H1 (cell line): Measurements from ENCODE around the gene ITPKC. TPM values are rescaled to one million over a fixed set of nuclear protein-coding genes. Genes with fewer than 3 reads are reported as not detected.

Experiments
- CTCF ChIA-PET: fragments of 300-600 bp; sonication (Branson Sonifier 250); formaldehyde crosslinking; loops from one replicate; lab custom pipeline; 2021; ENCODE audit not compliant: partially characterized antibody; lab: Charles Lee
- POLR2A ChIA-PET: fragments of 300-600 bp; sonication (Branson Sonifier 250); formaldehyde crosslinking; loops from one replicate; lab custom pipeline; 2021; ENCODE audit warnings: inconsistent platforms; ENCODE audit not compliant: partially characterized antibody; lab: Charles Lee
- DNase-seq, 2 experiments: peaks; one replicate each; pipeline versions ENCODE4 v3.0.0 to v3.0.0-alpha.2; 2010 to 2022; ENCODE audit warnings: low spot score in 2 of 2, low read depth in 1 of 2, mixed read lengths in 1 of 2
- FAIRE-seq: peaks from 2 replicates; lab custom pipeline; 2011; peaks lifted over from hg19 to GRCh38; lab: Jason Lieb, UNC
- H2AFZ ChIP-seq: 2 replicates; pipeline ENCODE4 v1.8.1; 2012; ENCODE audit warnings: low read length, inconsistent platforms
- H2AK5ac ChIP-seq: 2 replicates; pipeline ENCODE4 v1.6.1; 2013; ENCODE audit warnings: low read depth, low read length
- H2BK120ac ChIP-seq: replicated peaks from 2 replicates; pipeline ENCODE3; 2013; ENCODE audit warnings: low read depth, low read length, inconsistent platforms
- H2BK12ac ChIP-seq: 2 replicates; pipeline ENCODE4 v1.6.1; 2013; ENCODE audit warnings: low read depth, low read length
- H2BK15ac ChIP-seq: 2 replicates; pipeline ENCODE4 v1.6.1; 2013; ENCODE audit warnings: low read length
- H2BK20ac ChIP-seq: 2 replicates; pipeline ENCODE4 v1.6.1; 2013; ENCODE audit warnings: low read length
- H2BK5ac ChIP-seq: 2 replicates; pipeline ENCODE4 v1.6.1; 2013; ENCODE audit warnings: low read depth, low read length
- H3K14ac ChIP-seq: 2 replicates; pipeline ENCODE4 v1.6.1; 2013; ENCODE audit warnings: inconsistent platforms; ENCODE audit not compliant: insufficient read length
- H3K18ac ChIP-seq: 2 replicates; pipeline ENCODE4 v1.6.1; 2013; ENCODE audit warnings: low read length; ENCODE audit errors: extremely low read depth
- H3K23ac ChIP-seq: 2 replicates; pipeline ENCODE4 v1.6.1; 2013; ENCODE audit warnings: inconsistent platforms; ENCODE audit not compliant: insufficient read length
- H3K23me2 ChIP-seq: 2 replicates; pipeline ENCODE4 v1.6.1; 2013; ENCODE audit warnings: low read depth, low read length
- H3K27ac ChIP-seq: 2 replicates; pipeline ENCODE4 v1.6.1; 2011; ENCODE audit warnings: low read depth, low read length, inconsistent platforms
- H3K27me3 ChIP-seq, 4 experiments: replicated peaks in 1 of 4; 1 replicate in 1 of 4; 2 replicates in 3 of 4; pipeline versions ENCODE4 v1.6.1 to v1.8.1; 2011 to 2013; ENCODE audit warnings: low read length in 3 of 4, mild to moderate bottlenecking in 3 of 4, inconsistent platforms in 2 of 4, mixed read lengths in 2 of 4, moderate library complexity in 1 of 4; ENCODE audit not compliant: control insufficient read depth in 3 of 4, insufficient read depth in 3 of 4; ENCODE audit errors: extremely low read depth in 1 of 4
- H3K36me3 ChIP-seq, 4 experiments: 2 replicates each; pipeline versions ENCODE4 v1.6.1 to v1.8.1; 2011 to 2013; ENCODE audit warnings: mild to moderate bottlenecking in 4 of 4, low read length in 3 of 4, moderate library complexity in 2 of 4, control low read depth in 1 of 4, inconsistent platforms in 1 of 4; ENCODE audit not compliant: insufficient read depth in 4 of 4, control insufficient read depth in 2 of 4
- H3K4ac ChIP-seq: replicated peaks from 2 replicates; pipeline ENCODE3; 2013; ENCODE audit warnings: low read length, low read depth, mixed read lengths, inconsistent platforms; ENCODE audit not compliant: insufficient read length
- H3K4me1 ChIP-seq, 4 experiments: replicated peaks in 1 of 4; 1 replicate in 1 of 4; 2 replicates in 3 of 4; pipeline versions ENCODE4 v1.6.1 to v1.8.1; 2011 to 2013; ENCODE audit warnings: low read length in 3 of 4, inconsistent platforms in 2 of 4, mixed read lengths in 1 of 4; ENCODE audit not compliant: insufficient read depth in 4 of 4, control insufficient read depth in 3 of 4
- H3K4me2 ChIP-seq, 2 experiments: 2 replicates each; pipeline versions ENCODE4 v1.6.1 to v1.8.1; 2011 to 2013; ENCODE audit warnings: low read depth in 2 of 2, low read length in 2 of 2, control low read depth in 1 of 2, inconsistent platforms in 1 of 2, mild to moderate bottlenecking in 1 of 2; ENCODE audit not compliant: insufficient read depth in 1 of 2
- H3K4me3 ChIP-seq, 4 experiments: fragments of 200-600, 300-600 bp in 1 of 4; sonication (generic), shearing (Covaris generic), sonication (Bioruptor Twin) in 1 of 4; 2 replicates each; pipeline versions ENCODE4 v1.5.1 to v1.8.1; 2011 to 2016; ENCODE audit warnings: low read length in 4 of 4, low read depth in 3 of 4, control low read depth in 2 of 4, inconsistent platforms in 2 of 4, mild to moderate bottlenecking in 2 of 4, mixed read lengths in 1 of 4, moderate library complexity in 1 of 4; ENCODE audit not compliant: insufficient read depth in 2 of 4; ENCODE audit errors: extremely low read depth in 1 of 4
- H3K56ac ChIP-seq: replicated peaks from 2 replicates; pipeline ENCODE3; 2013; ENCODE audit warnings: low read depth, mild to moderate bottlenecking, mixed read lengths, low read length, inconsistent platforms; ENCODE audit not compliant: insufficient read length
- H3K79me1 ChIP-seq: 2 replicates; pipeline ENCODE4 v1.6.1; 2013; ENCODE audit warnings: low read depth, low read length, control low read depth
- H3K79me2 ChIP-seq, 2 experiments: 2 replicates each; pipeline versions ENCODE4 v1.6.1 to v1.8.1; 2012 to 2013; ENCODE audit warnings: low read length in 2 of 2, mild to moderate bottlenecking in 2 of 2, inconsistent platforms in 1 of 2; ENCODE audit not compliant: insufficient read depth in 2 of 2, control insufficient read depth in 1 of 2
- H3K9ac ChIP-seq, 4 experiments: replicated peaks in 1 of 4; 1 replicate in 1 of 4; 2 replicates in 3 of 4; pipeline versions ENCODE4 v1.6.1 to v1.8.1; 2011 to 2013; ENCODE audit warnings: low read depth in 3 of 4, low read length in 3 of 4, control low read depth in 2 of 4, mild to moderate bottlenecking in 2 of 4, moderate library complexity in 2 of 4, inconsistent platforms in 1 of 4; ENCODE audit errors: extremely low read depth in 1 of 4
- H3K9me3 ChIP-seq, 2 experiments: 2 replicates each; pipeline versions ENCODE4 v1.6.1 to v1.8.1; 2012 to 2013; ENCODE audit warnings: mild to moderate bottlenecking in 2 of 2, moderate library complexity in 2 of 2, control low read depth in 1 of 2, inconsistent platforms in 1 of 2, low read depth in 1 of 2, low read length in 1 of 2, mixed read lengths in 1 of 2; ENCODE audit not compliant: insufficient read depth in 2 of 2
- H4K20me1 ChIP-seq, 2 experiments: replicated peaks in 1 of 2; 2 replicates each; pipeline versions ENCODE3 to v1.8.1; 2011 to 2013; ENCODE audit warnings: inconsistent platforms in 2 of 2, low read length in 2 of 2, mild to moderate bottlenecking in 1 of 2; ENCODE audit not compliant: insufficient read depth in 2 of 2, control insufficient read depth in 1 of 2
- H4K5ac ChIP-seq: 2 replicates; pipeline ENCODE4 v1.6.1; 2013; ENCODE audit warnings: low read length, low read depth, mixed read lengths, inconsistent platforms; ENCODE audit not compliant: insufficient read length
- H4K8ac ChIP-seq: 2 replicates; pipeline ENCODE4 v1.8.0; 2013; ENCODE audit warnings: mild to moderate bottlenecking, moderate library complexity, low read length, inconsistent platforms; ENCODE audit not compliant: insufficient read depth; ENCODE audit errors: extremely low read depth
- H4K91ac ChIP-seq: replicated peaks from 2 replicates; pipeline ENCODE3; 2013; ENCODE audit warnings: low read length, mixed read lengths, inconsistent platforms; ENCODE audit not compliant: insufficient read length
- RNF2 ChIP-seq: fragments of 200-900, 300-1000 bp; sonication (generic); IDR thresholded peaks from 2 replicates; pipeline ENCODE4 v1.7.1; 2016; ENCODE audit warnings: borderline replicate concordance, low read depth, mild to moderate bottlenecking, antibody characterized with exemption, low read length; ENCODE audit not compliant: poor library complexity, severe bottlenecking; ENCODE audit errors: missing control alignments
- TBP ChIP-seq: IDR thresholded peaks from 2 replicates; pipeline ENCODE4 v1.6.1; 2011; ENCODE audit warnings: low read depth, low read length, improper control_type of control experiment
- WGBS, 2 experiments: shearing (Covaris generic) in 1 of 2; methylation state at CpG; one replicate each; pipeline versions ENCODE4 v1.1.6 to v1.1.7; 2013 to 2015; ENCODE audit warnings: low lambda C conversion rate in 2 of 2, mixed read lengths in 2 of 2, inconsistent platforms in 1 of 2, low coverage in 1 of 2, missing lambda C conversion rate in 1 of 2; ENCODE audit not compliant: insufficient replicate concordance in 2 of 2, insufficient coverage in 1 of 2, insufficient read length in 1 of 2; ENCODE audit errors: extremely low coverage in 1 of 2, missing lambda C conversion rate in 1 of 2; 5-methylcytosine and 5-hydroxymethylcytosine counted together
- polyA plus RNA-seq, 7 experiments: library from polyadenylated mRNA; depleted of rRNA in 3 of 7; stranded (reverse) in 5 of 7; unstranded in 2 of 7; fragments of >200 nt in 5 of 7; fragments of 200-250 nt in 2 of 7; gene quantifications; 1 replicate in 5 of 7; 2 replicates in 1 of 7; 4 replicates in 1 of 7; pipeline versions ENCODE4 v1.2.1 to v1.2.3, GENCODE V29; 2011 to 2013; ENCODE audit warnings: missing spikeins in 2 of 7, mixed read lengths in 2 of 7
- total RNA-seq: library from RNA; stranded (reverse); fragmentation: NEBNext Ultra II Directional; extraction: Animal tissue kit (Norgen Biotek cat#: 25700); gene quantifications from 2 replicates; pipeline ENCODE4 v1.2.1, GENCODE V29; 2021
- TF ChIP-seq, protein P1 (sequence below), 3 experiments: IDR thresholded peaks; 1 replicate in 2 of 3; 2 replicates in 1 of 3; pipeline versions ENCODE4 v1.5.1 to v1.6.1; 2011; ENCODE audit warnings: low read length in 3 of 3, mild to moderate bottlenecking in 3 of 3, inconsistent platforms in 2 of 3, low read depth in 1 of 3, moderate library complexity in 1 of 3; ENCODE audit not compliant: insufficient read depth in 1 of 3; ENCODE audit errors: control extremely low read depth in 1 of 3

Gene ITPKC
- total and polyA plus RNA-seq, 2 of the 8 experiments (the other 6 are each of a cell fraction or from before 2014, with no cell fraction given): 5.2 to 8.9 TPM

DNA sequence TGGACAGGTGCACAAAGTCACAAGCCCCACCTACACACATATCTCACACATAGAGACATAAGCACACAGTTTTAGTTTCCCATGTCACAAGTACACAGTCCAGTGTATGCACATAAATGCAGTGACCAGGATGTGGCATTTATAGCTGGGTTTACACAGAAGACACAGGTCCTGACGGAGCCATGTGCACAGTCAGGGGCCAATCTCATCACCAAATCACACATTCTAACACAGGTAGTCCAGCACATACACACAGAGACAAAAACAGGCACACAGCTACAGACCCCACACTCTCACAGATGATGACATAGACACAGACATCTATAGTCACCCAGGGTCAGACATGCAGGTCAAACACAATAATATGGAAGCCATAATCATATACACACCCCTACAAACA is 28.6 kb upstream of the ITPKC start:
- DNase-seq: no peak
- no peak overlapping the region; a peak in 1 of 7 replicates for H3K9ac ChIP-seq
- peaks cover 12% of the 10 kb centered on the region for H3K79me1 ChIP-seq
- no peak overlapping the region for H4K91ac ChIP-seq
- WGBS, 2 experiments: 96% methylated on average over 1 of the region's 1 CpG; no CpG with 5 or more reads in 1 of the 2 experiments
- H4K8ac ChIP-seq: no peak overlapping the region
- no peak overlapping the region for H3K27ac ChIP-seq
- H3K18ac ChIP-seq: no peak overlapping the region
- no peak for FAIRE-seq
- TF ChIP-seq TBP (no peak), RNF2 (no peak)
- TF ChIP-seq, protein P1, sequence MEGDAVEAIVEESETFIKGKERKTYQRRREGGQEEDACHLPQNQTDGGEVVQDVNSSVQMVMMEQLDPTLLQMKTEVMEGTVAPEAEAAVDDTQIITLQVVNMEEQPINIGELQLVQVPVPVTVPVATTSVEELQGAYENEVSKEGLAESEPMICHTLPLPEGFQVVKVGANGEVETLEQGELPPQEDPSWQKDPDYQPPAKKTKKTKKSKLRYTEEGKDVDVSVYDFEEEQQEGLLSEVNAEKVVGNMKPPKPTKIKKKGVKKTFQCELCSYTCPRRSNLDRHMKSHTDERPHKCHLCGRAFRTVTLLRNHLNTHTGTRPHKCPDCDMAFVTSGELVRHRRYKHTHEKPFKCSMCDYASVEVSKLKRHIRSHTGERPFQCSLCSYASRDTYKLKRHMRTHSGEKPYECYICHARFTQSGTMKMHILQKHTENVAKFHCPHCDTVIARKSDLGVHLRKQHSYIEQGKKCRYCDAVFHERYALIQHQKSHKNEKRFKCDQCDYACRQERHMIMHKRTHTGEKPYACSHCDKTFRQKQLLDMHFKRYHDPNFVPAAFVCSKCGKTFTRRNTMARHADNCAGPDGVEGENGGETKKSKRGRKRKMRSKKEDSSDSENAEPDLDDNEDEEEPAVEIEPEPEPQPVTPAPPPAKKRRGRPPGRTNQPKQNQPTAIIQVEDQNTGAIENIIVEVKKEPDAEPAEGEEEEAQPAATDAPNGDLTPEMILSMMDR (IDR thresholded peaks at IDR 0.05; ENCODE audit: control extremely low read depth in 1 of 3, insufficient read depth in 1 of 3, low read depth in 1 of 3, low read length in 3 of 3): no peak
- H2BK15ac ChIP-seq: 0 out of 2 replicates have a peak overlapping the region, but pooled peaks have one; percentile 25
- no peak overlapping the region for H2BK20ac ChIP-seq
- no peak overlapping the region for H2AFZ ChIP-seq
- ChIA-PET CTCF (interaction anchor here (1.7 kb wide), 1 partner anchor 25 kb away, joined by 6 read pairs; no protein-coding TSS in a partner anchor), POLR2A (interaction anchor here (1.2 kb wide), 1 partner anchor 8 kb away, joined by 4 read pairs; no protein-coding TSS in a partner anchor)
- no peak overlapping the region for H3K14ac ChIP-seq
- no peak overlapping the region for H3K56ac ChIP-seq
- no peak overlapping the region for H2AK5ac ChIP-seq
- no peak overlapping the region for H2BK12ac ChIP-seq
- peaks cover 6 to 21% of the 10 kb centered on the region in 2 experiments for H4K20me1 ChIP-seq
- H3K4ac ChIP-seq: no peak overlapping the region
- H4K5ac ChIP-seq: no peak overlapping the region
- H2BK120ac ChIP-seq: no peak overlapping the region
- H3K23me2 ChIP-seq: peaks cover 16% of the 10 kb centered on the region
- no peaks in the 10 kb centered on the region for H3K9me3 ChIP-seq
- peaks cover 0 to 21% of the 10 kb centered on the region in 2 experiments; a peak in 3 of 4 replicates for H3K79me2 ChIP-seq
- no peaks in the 10 kb centered on the region for H3K27me3 ChIP-seq
- no peak overlapping the region for H3K23ac ChIP-seq
- H3K4me2 ChIP-seq: peak overlapping the region in 1 of 2 experiments; percentile 94; a peak in 1 of 4 replicates
- H3K4me1 ChIP-seq: peaks cover 0 to 25% (median 15%) of the 10 kb centered on the region in 4 experiments; a peak in 6 of 7 replicates
- H3K4me3 ChIP-seq: no peak overlapping the region
- no peak overlapping the region; the same call in 1 of the 2 replicates for H2BK5ac ChIP-seq
- H3K36me3 ChIP-seq: peaks cover 3 to 17% (median 7%) of the 10 kb centered on the region in 4 experiments; a peak in 5 of 8 replicates
